ENCODE measurements around the gene CACNG3.

DNA sequence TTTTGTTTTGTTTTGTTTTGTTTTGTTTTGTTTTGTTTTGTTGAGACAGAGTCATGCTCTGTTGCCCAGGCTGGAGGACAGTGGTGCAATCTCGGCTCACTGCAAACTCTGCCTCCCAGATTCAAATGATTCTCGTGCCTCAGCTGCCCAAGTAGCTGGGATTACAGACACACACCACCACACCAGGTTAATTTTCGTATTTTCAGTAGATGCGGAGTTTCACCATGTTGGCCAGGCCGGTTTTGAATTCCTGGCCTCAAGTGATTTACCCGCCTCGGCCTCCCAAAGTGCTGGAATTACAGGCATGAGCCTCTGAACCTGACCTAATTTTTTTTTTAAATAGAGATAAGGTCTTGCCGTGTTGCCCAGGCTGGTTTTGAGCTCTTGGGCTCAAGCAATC is 46.5 kb downstream of the CACNG3 start:
- TF ChIP-seq, protein P1, sequence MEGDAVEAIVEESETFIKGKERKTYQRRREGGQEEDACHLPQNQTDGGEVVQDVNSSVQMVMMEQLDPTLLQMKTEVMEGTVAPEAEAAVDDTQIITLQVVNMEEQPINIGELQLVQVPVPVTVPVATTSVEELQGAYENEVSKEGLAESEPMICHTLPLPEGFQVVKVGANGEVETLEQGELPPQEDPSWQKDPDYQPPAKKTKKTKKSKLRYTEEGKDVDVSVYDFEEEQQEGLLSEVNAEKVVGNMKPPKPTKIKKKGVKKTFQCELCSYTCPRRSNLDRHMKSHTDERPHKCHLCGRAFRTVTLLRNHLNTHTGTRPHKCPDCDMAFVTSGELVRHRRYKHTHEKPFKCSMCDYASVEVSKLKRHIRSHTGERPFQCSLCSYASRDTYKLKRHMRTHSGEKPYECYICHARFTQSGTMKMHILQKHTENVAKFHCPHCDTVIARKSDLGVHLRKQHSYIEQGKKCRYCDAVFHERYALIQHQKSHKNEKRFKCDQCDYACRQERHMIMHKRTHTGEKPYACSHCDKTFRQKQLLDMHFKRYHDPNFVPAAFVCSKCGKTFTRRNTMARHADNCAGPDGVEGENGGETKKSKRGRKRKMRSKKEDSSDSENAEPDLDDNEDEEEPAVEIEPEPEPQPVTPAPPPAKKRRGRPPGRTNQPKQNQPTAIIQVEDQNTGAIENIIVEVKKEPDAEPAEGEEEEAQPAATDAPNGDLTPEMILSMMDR (IDR thresholded peaks at IDR 0.05; ENCODE audit: low read depth, low read length), result no peak
- no peak for TF ChIP-seq EZH2phosphoT487 (IDR thresholded peaks at IDR 0.05; ENCODE audit: low read depth)

Measured in OCI-LY3 (cell line).